HepG2 (cell line): ENCODE data around the gene ITGAE. TPM values are rescaled to one million over a fixed set of nuclear protein-coding genes. Genes with fewer than 3 reads are reported as not detected.
A peak's percentile ranks its signal among the peaks of the same experiment; 100 is the strongest.

ENCODE experiments used
- ATAC-seq: fragments of 200-7000 bp; cut with Tn5 transposase; 3 replicates; pipeline ENCODE4 v1.9.1; 2020; ENCODE audit warnings: mild to moderate bottlenecking, moderate library complexity
- BruUV-seq: library from RNA; stranded (reverse); fragments of 400-500 nt; replicated peaks from 2 replicates; lab custom pipeline; 2021; lab: Mats Ljungman, UMichigan
- CTCF ChIA-PET: fragments of 300-600 bp; formaldehyde crosslinking; extraction: SDS; loops from one replicate; lab custom pipeline; 2021; ENCODE audit warnings: low total read pairs, inconsistent platforms, low intra/inter-chr PET ratio; lab: Yijun Ruan, JAX
- POLR2A ChIA-PET: fragments of 350-600 bp; sonication (Branson Sonifier 250); formaldehyde crosslinking; loops from one replicate; lab custom pipeline; 2020; ENCODE audit warnings: antibody characterized with exemption, inconsistent platforms; lab: Yijun Ruan, JAX
- DNase-seq: peaks from one replicate; pipeline ENCODE4 v3.0.0-alpha.2; 2015; ENCODE audit warnings: low spot score
- FAIRE-seq: peaks from 3 replicates; lab custom pipeline; 2011; peaks lifted over from hg19 to GRCh38; lab: Jason Lieb, UNC
- H2AFZ ChIP-seq: one replicate; pipeline ENCODE4 v1.6.1; 2011; ENCODE audit warnings: low read length, inconsistent platforms
- H3K27ac ChIP-seq: fragments of 300-600 bp; 3 replicates; pipeline ENCODE4 v1.8.0; 2011; ENCODE audit warnings: mixed run types, mild to moderate bottlenecking, mixed read lengths, low read length, inconsistent platforms; ENCODE audit not compliant: insufficient read depth; ENCODE audit errors: extremely low read length
- H3K27me3 ChIP-seq, 2 experiments: fragments of 200-600 bp in 1 of 2; 2 replicates in 1 of 2; 3 replicates in 1 of 2; pipeline versions ENCODE4 v1.6.0 to v1.8.0; 2011; ENCODE audit warnings: low read length in 2 of 2, mild to moderate bottlenecking in 2 of 2, moderate library complexity in 2 of 2, inconsistent platforms in 1 of 2; ENCODE audit not compliant: insufficient read depth in 2 of 2, control insufficient read depth in 1 of 2
- H3K36me3 ChIP-seq, 2 experiments: fragments of 200-600 bp in 1 of 2; replicated peaks in 1 of 2; 2 replicates in 1 of 2; 3 replicates in 1 of 2; pipeline versions ENCODE4 v1.5.1 to v1.8.0; 2011; ENCODE audit warnings: low read length in 2 of 2, inconsistent platforms in 1 of 2; ENCODE audit not compliant: insufficient read depth in 2 of 2, control insufficient read depth in 1 of 2
- H3K4me1 ChIP-seq: 2 replicates; pipeline ENCODE4 v1.5.1; 2012; ENCODE audit warnings: low read length, inconsistent platforms; ENCODE audit not compliant: insufficient read depth
- H3K4me2 ChIP-seq: 2 replicates; pipeline ENCODE4 v1.6.0; 2011; ENCODE audit warnings: low read depth, low read length, inconsistent platforms
- H3K4me3 ChIP-seq, 3 experiments: fragments of 200-600 bp in 1 of 3; sonication (generic), shearing (Covaris generic) in 1 of 3; replicated peaks in 1 of 3; 2 replicates each; pipeline ENCODE4 v1.5.1; 2011 to 2016; ENCODE audit warnings: low read length in 3 of 3, inconsistent platforms in 2 of 3, low read depth in 2 of 3, mild to moderate bottlenecking in 2 of 3, control low read depth in 1 of 3, mixed read lengths in 1 of 3; ENCODE audit not compliant: insufficient read depth in 1 of 3
- H3K79me2 ChIP-seq: one replicate; pipeline ENCODE4 v1.6.1; 2011; ENCODE audit warnings: low read length, inconsistent platforms; ENCODE audit not compliant: insufficient read depth
- H3K9ac ChIP-seq: 2 replicates; pipeline ENCODE4 v1.6.0; 2011; ENCODE audit warnings: mild to moderate bottlenecking, low read depth, low read length, inconsistent platforms; ENCODE audit not compliant: insufficient read depth
- H3K9me3 ChIP-seq: 2 replicates; pipeline ENCODE4 v1.5.1; 2012; ENCODE audit warnings: mild to moderate bottlenecking, low read length
- H4K20me1 ChIP-seq: 2 replicates; pipeline ENCODE4 v1.6.0; 2011; ENCODE audit warnings: inconsistent platforms, mild to moderate bottlenecking, low read length, moderate library complexity; ENCODE audit not compliant: insufficient read depth
- CERS6 ChIP-seq: sonication (generic); formaldehyde crosslinking; IDR thresholded peaks from 2 replicates; pipeline ENCODE4 v1.5.0; 2020; ENCODE audit warnings: missing genetic modification reagents
- DDIT3 ChIP-seq: sonication (generic); formaldehyde crosslinking; IDR thresholded peaks from 2 replicates; pipeline ENCODE4 v1.4.0; 2020; ENCODE audit warnings: mild to moderate bottlenecking, missing genetic modification reagents
- MLLT10 ChIP-seq: sonication (generic); formaldehyde crosslinking; IDR thresholded peaks from 2 replicates; pipeline ENCODE4 v1.4.0; 2020; ENCODE audit warnings: missing genetic modification reagents
- REPIN1 ChIP-seq: sonication (generic); formaldehyde crosslinking; IDR thresholded peaks from 2 replicates; pipeline ENCODE4 v1.8.0; 2022; ENCODE audit warnings: missing genetic modification reagents, low read depth, mild to moderate bottlenecking, borderline replicate concordance
- RFXAP ChIP-seq: sonication (generic); formaldehyde crosslinking; IDR thresholded peaks from 2 replicates; pipeline ENCODE4 v1.4.0; 2020; ENCODE audit warnings: missing genetic modification reagents, borderline replicate concordance
- XBP1 ChIP-seq: sonication (generic); formaldehyde crosslinking; IDR thresholded peaks from 2 replicates; pipeline ENCODE4 v1.5.0; 2020; ENCODE audit warnings: missing genetic modification reagents
- ZBTB26 ChIP-seq: IDR thresholded peaks from 2 replicates; pipeline ENCODE4 v1.6.1; 2016; ENCODE audit warnings: missing compliant biosample characterization, missing genetic modification reagents, borderline replicate concordance
- ZFP91 ChIP-seq: sonication (generic); formaldehyde crosslinking; IDR thresholded peaks from 2 replicates; pipeline ENCODE4 v1.9.0; 2022; ENCODE audit warnings: missing genetic modification reagents, mild to moderate bottlenecking, borderline replicate concordance
- ZNF343 ChIP-seq: sonication (generic); formaldehyde crosslinking; IDR thresholded peaks from 2 replicates; pipeline ENCODE4 v1.4.0; 2020; ENCODE audit warnings: mild to moderate bottlenecking, missing genetic modification reagents
- ZNF354B ChIP-seq: sonication (generic); formaldehyde crosslinking; IDR thresholded peaks from 2 replicates; pipeline ENCODE4 v1.8.0; 2022; ENCODE audit warnings: mild to moderate bottlenecking, missing genetic modification reagents
- ZNF614 ChIP-seq: IDR thresholded peaks from 2 replicates; pipeline ENCODE4 v1.6.1; 2018; ENCODE audit warnings: missing biosample characterization, missing genetic modification reagents, inconsistent platforms, borderline replicate concordance
- ZNF687 ChIP-seq: sonication (generic); formaldehyde crosslinking; IDR thresholded peaks from 2 replicates; pipeline ENCODE4 v1.5.1; 2020; ENCODE audit warnings: mild to moderate bottlenecking, missing genetic modification reagents, moderate library complexity
- WGBS: methylation state at CpG from one replicate; pipeline ENCODE4 v1.1.6; 2017; ENCODE audit warnings: low lambda C conversion rate; 5-methylcytosine and 5-hydroxymethylcytosine counted together
- in situ Hi-C: cut with HindIII; loops from 2 replicates; pipeline ENCODE4 v1.10.0; 2017; ENCODE audit warnings: low pct_unique_long_range_greater_than_20kb; ENCODE audit not compliant: extremely low pct_ligation_motif_present
- intact Hi-C: fragments of 100-400 bp; cut with micrococcal nuclease; formaldehyde crosslinking; loops from one replicate; pipeline ENCODE4 v1.10.0; 2022; ENCODE audit not compliant: unreplicated experiment
- polyA plus RNA-seq, 8 experiments: library from polyadenylated mRNA; depleted of rRNA in 3 of 8; stranded (reverse) in 7 of 8; unstranded in 1 of 8; fragments of >200 nt; fragmentation: Illumina TruSeq in 4 of 8; extraction: Trizol in 4 of 8; gene quantifications; 2 replicates each; pipeline versions ENCODE4 v1.2.1 to v1.2.3, GENCODE V29; 2011 to 2016; ENCODE audit warnings: low read depth in 4 of 8, missing spikeins in 1 of 8, mixed read lengths in 1 of 8; ENCODE audit not compliant: insufficient read depth in 1 of 8
- total RNA-seq, 5 experiments: library from RNA; depleted of rRNA; stranded (reverse); fragments of >200 nt; fragmentation: Illumina TruSeq; extraction: Trizol; gene quantifications; 2 replicates each; pipeline ENCODE4 v1.2.3, GENCODE V29; 2016; ENCODE audit warnings: low read depth in 1 of 5

The ITGAE gene
- total and polyA plus RNA-seq, 2 of the 13 experiments (the other 11 are each of a cell fraction or from before 2014, with no cell fraction given), result 42.3 to 49.0 TPM

GRCh38 chr17:3802461-3803307 lies 1.7 kb upstream of the ITGAE start:
- ATAC-seq, result peak; percentile 81
- ChIA-PET CTCF (no interaction called here), POLR2A (interaction anchor here (0.6 to 5.9 kb wide), 13 partner anchors 8 to 135 kb away, joined by 3 to 39 read pairs (median 4); partner anchors contain the start of genes CAMKK1, HASPIN and NCBP3)
- intact Hi-C loops (loop anchor here (1.0 kb wide), 1 partner anchor 8 kb away; no protein-coding TSS in a partner anchor), in situ Hi-C loops (no loop called here)
- peak overlapping the region; percentile 76 for H3K9ac ChIP-seq
- WGBS, result under 1% methylated on average over 19 of the region's 19 CpGs
- peaks cover 90% of the 10 kb centered on the region for H3K4me1 ChIP-seq
- H3K27ac ChIP-seq, result peak overlapping the region; percentile 98
- H4K20me1 ChIP-seq, result no peaks in the 10 kb centered on the region
- DNase-seq, result peak; percentile 100
- BruUV-seq, result TSS peak; percentile 76
- peak overlapping the region in 2 of 3 experiments; percentile 8 to 52; a peak in 2 of 6 replicates for H3K4me3 ChIP-seq
- H3K36me3 ChIP-seq, result peaks cover 0 to 3% of the 10 kb centered on the region in 2 experiments; a peak in 1 of 5 replicates
- H3K27me3 ChIP-seq, result no peaks in the 10 kb centered on the region
- H3K4me2 ChIP-seq, result peak overlapping the region; percentile 74
- H3K79me2 ChIP-seq, result no peaks in the 10 kb centered on the region
- no peak overlapping the region for H2AFZ ChIP-seq
- FAIRE-seq, result peak; percentile 99
- no peaks in the 10 kb centered on the region for H3K9me3 ChIP-seq
- peak; percentile 94 for TF ChIP-seq ZNF614 (CRISPR knock-in tag)
- no peak for TF ChIP-seq DDIT3
- TF ChIP-seq ZNF687 (CRISPR knock-in tag), result peak; percentile 99
- TF ChIP-seq CERS6 (CRISPR knock-in tag), result no peak
- 0 out of 2 replicates have a peak, but pooled peaks have one; percentile 50 for TF ChIP-seq REPIN1 (CRISPR knock-in tag)
- TF ChIP-seq ZFP91 (CRISPR knock-in tag), result peak; percentile 89
- no peak for TF ChIP-seq MLLT10 (CRISPR knock-in tag)
- TF ChIP-seq XBP1 (CRISPR knock-in tag), result no peak
- no peak for TF ChIP-seq ZNF354B (CRISPR knock-in tag)
- TF ChIP-seq RFXAP, result peak; percentile 71
- no peak; the same call in 1 of the 2 replicates for TF ChIP-seq ZBTB26 (CRISPR knock-in tag)
- TF ChIP-seq ZNF343, result no peak
